Thyroid gland (tissue), 4 donors: Measurements from ENCODE around the gene DLX4. TPM values are rescaled to one million over a fixed set of nuclear protein-coding genes. Genes with fewer than 3 reads are reported as not detected.

Experiments used
- DNase-seq, 2 donors: peaks; one replicate each; pipeline ENCODE4 v3.0.0-alpha.2; 2019
- H3K27ac ChIP-seq, 3 donors: fragments of 200-600 bp; sonication (generic); 1 replicate in 2 of 3; 2 replicates in 1 of 3; pipeline ENCODE4 v1.5.1; 2016 to 2019; ENCODE audit warnings: mild to moderate bottlenecking in 1 of 3, moderate library complexity in 1 of 3
- H3K27me3 ChIP-seq: fragments of 200-600 bp; sonication (generic); one replicate; pipeline ENCODE4 v1.5.1; 2019
- H3K36me3 ChIP-seq, 2 donors: fragments of 200-600 bp; sonication (generic); one replicate each; pipeline ENCODE4 v1.5.1; 2016 to 2019
- H3K4me1 ChIP-seq, 2 donors: fragments of 200-600 bp; sonication (generic); one replicate each; pipeline ENCODE4 v1.5.1; 2017 to 2019
- H3K4me3 ChIP-seq, 3 donors: fragments of 200-600 bp; sonication (generic); replicated peaks in 1 of 3; 1 replicate in 2 of 3; 2 replicates in 1 of 3; pipeline ENCODE4 v1.5.1; 2016; ENCODE audit warnings: mild to moderate bottlenecking in 1 of 3
- H3K9me3 ChIP-seq: fragments of 200-600 bp; sonication (generic); one replicate; pipeline ENCODE4 v1.5.1; 2017
- POLR2A ChIP-seq, 2 donors: fragments of 450-650 bp; IDR thresholded peaks; one replicate each; pipeline ENCODE4 v1.6.1; 2017; ENCODE audit warnings: antibody characterized with exemption in 2 of 2, mild to moderate bottlenecking in 2 of 2, moderate library complexity in 1 of 2
- WGBS, 2 donors: methylation state at CpG; one replicate each; pipeline ENCODE4 v1.1.5; 2017; 5-methylcytosine and 5-hydroxymethylcytosine counted together
- intact Hi-C: fragments of 100-400 bp; cut with DNase I; formaldehyde crosslinking; loops from one replicate; pipeline ENCODE4 v1.15.1; 2023
- small RNA-seq: library from RNA; depleted of rRNA; stranded (forward); fragments of <200 nt; gene quantifications from one replicate; pipeline ENCODE3, GENCODE V24; 2016
- total RNA-seq, 4 donors: library from RNA; depleted of rRNA; stranded (reverse); fragments of >200 nt; gene quantifications; one replicate each; pipeline ENCODE4 v1.2.3, GENCODE V29; 2016
- TF ChIP-seq, protein P1 (sequence below), 6 experiments: fragments of 200-600 bp in 3 of 6; fragments of 450-650 bp in 3 of 6; sonication (generic) in 3 of 6; IDR thresholded peaks; one replicate each; pipeline ENCODE4 v1.5.1; 2016 to 2019; ENCODE audit warnings: antibody characterized with exemption in 6 of 6, mild to moderate bottlenecking in 2 of 6, inconsistent platforms in 1 of 6, moderate library complexity in 1 of 6

Gene DLX4
- total RNA-seq, 4 donors from 2014 or later = 0.56 to 1.2 TPM; not detected in 2

DNA sequence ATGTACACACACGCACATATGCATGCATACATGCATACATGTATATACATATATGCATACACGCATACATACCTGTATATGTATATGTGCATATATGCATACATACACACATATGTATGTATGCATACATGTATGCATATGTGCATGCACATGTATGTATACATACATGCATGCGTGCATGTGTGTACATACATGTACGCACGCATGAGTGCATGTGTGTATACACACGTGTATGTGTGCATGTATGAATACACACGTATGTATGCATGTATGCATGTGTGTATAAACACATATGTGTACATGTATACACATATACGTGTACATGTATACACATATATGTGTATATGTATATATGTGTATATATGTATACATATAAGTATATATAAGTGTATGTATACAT is 54.5 kb downstream of the DLX4 start:
- Histone ChIP-seq H3K9me3 (no peaks in the 10 kb centered on the region), H3K27ac (no peak overlapping the region), H3K4me3 (no peak overlapping the region), H3K36me3 (no peaks in the 10 kb centered on the region), H3K4me1 (peaks cover 19 to 24% of the 10 kb centered on the region in 2 donors), H3K27me3 (no peaks in the 10 kb centered on the region)
- WGBS, 2 donors = 62 to 64% methylated on average over 8 of the region's 8 CpGs
- intact Hi-C loops = no loop called here
- no peak for DNase-seq
- TF ChIP-seq, protein P1, sequence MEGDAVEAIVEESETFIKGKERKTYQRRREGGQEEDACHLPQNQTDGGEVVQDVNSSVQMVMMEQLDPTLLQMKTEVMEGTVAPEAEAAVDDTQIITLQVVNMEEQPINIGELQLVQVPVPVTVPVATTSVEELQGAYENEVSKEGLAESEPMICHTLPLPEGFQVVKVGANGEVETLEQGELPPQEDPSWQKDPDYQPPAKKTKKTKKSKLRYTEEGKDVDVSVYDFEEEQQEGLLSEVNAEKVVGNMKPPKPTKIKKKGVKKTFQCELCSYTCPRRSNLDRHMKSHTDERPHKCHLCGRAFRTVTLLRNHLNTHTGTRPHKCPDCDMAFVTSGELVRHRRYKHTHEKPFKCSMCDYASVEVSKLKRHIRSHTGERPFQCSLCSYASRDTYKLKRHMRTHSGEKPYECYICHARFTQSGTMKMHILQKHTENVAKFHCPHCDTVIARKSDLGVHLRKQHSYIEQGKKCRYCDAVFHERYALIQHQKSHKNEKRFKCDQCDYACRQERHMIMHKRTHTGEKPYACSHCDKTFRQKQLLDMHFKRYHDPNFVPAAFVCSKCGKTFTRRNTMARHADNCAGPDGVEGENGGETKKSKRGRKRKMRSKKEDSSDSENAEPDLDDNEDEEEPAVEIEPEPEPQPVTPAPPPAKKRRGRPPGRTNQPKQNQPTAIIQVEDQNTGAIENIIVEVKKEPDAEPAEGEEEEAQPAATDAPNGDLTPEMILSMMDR (IDR thresholded peaks at IDR 0.05) = no peak
- no peak for TF ChIP-seq POLR2A (IDR thresholded peaks at IDR 0.05)

Small RNAs within 50 kb of the gene (small RNA-seq; reads per million reads assigned to genes)
- not detected for gene RNU6-1313P

Other genes starting within 250 kb of the DLX4 start
- gene FAM117A, start 205.1 kb upstream of the DLX4 start, total RNA-seq = 10 to 100 TPM; 12.4 to 41.5 (median 23.3) TPM
- 100 to 1,000 TPM in 1 of 4 donors, 10 to 100 TPM in 3; 57.5 to 127 (median 76.1) TPM for gene KAT7, start 180.5 kb upstream of the DLX4 start, total RNA-seq
- not detected for gene TAC4, start 121.1 kb upstream of the DLX4 start, total RNA-seq
- 1 to 10 TPM; 1.8 to 2.4 (median 2.1) TPM for gene DLX3, start 26.0 kb downstream of the DLX4 start, total RNA-seq
- 100 to 1,000 TPM; 145 to 246 (median 172) TPM for gene ITGA3, start 86.9 kb downstream of the DLX4 start, total RNA-seq
- gene PDK2, start 126.2 kb downstream of the DLX4 start, total RNA-seq = 10 to 100 TPM; 42.5 to 79.3 (median 64.5) TPM
- under 1 TPM; 0.24 to 0.81 (median 0.58) TPM for gene SAMD14, start 161.0 kb downstream of the DLX4 start, total RNA-seq
- 10 to 100 TPM; 28.6 to 37.2 (median 31.9) TPM for gene PPP1R9B, start 181.5 kb downstream of the DLX4 start, total RNA-seq
- 1 to 10 TPM in 1 of 4 donors, not detected in 3; 2.0 TPM for gene SGCA, start 196.8 kb downstream of the DLX4 start, total RNA-seq
- gene COL1A1, start 232.4 kb downstream of the DLX4 start, total RNA-seq = 10 to 100 TPM; 12.2 to 57.3 (median 18.5) TPM